Tibial nerve (tissue), 4 donors: ENCODE results near the gene NCBP2L.

Source experiments
- EP300 ChIP-seq, 2 donors: sonication (generic); formaldehyde crosslinking; IDR thresholded peaks; one replicate each; pipeline ENCODE4 v1.6.1; 2017; ENCODE audit warnings: antibody characterized with exemption in 2 of 2, mild to moderate bottlenecking in 1 of 2
- POLR2A ChIP-seq, 2 donors: fragments of 450-650 bp; IDR thresholded peaks; one replicate each; pipeline ENCODE4 v1.6.1; 2017; ENCODE audit warnings: antibody characterized with exemption in 2 of 2, mild to moderate bottlenecking in 2 of 2, moderate library complexity in 2 of 2
- TF ChIP-seq, protein P1 (sequence below), 5 experiments: fragments of 200-600 bp in 3 of 5; fragments of 450-650 bp in 2 of 5; sonication (generic) in 3 of 5; IDR thresholded peaks; one replicate each; pipeline ENCODE4 v1.5.1; 2016 to 2019; ENCODE audit warnings: antibody characterized with exemption in 5 of 5, mild to moderate bottlenecking in 3 of 5, moderate library complexity in 2 of 5

DNA sequence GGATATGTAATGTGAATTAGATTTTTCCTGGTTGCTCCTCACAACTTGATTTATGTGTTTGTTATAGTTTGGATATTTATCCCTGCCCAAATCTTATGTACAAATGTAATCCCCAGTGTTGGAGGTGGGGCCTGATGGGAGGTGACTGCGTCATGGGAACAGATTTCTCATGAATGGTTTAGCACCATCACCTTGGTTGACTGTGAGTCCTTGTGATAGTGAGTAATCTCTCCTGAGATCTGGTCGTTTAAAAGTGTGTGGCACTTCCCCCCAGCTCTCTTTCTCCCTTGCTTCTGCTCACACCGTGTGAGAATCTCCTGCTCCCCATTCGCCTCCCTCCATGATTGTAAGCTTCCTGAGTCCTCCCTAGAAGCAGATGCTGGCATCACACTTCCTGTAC, 50.3 kb downstream of the NCBP2L start:
- TF ChIP-seq, protein P1, sequence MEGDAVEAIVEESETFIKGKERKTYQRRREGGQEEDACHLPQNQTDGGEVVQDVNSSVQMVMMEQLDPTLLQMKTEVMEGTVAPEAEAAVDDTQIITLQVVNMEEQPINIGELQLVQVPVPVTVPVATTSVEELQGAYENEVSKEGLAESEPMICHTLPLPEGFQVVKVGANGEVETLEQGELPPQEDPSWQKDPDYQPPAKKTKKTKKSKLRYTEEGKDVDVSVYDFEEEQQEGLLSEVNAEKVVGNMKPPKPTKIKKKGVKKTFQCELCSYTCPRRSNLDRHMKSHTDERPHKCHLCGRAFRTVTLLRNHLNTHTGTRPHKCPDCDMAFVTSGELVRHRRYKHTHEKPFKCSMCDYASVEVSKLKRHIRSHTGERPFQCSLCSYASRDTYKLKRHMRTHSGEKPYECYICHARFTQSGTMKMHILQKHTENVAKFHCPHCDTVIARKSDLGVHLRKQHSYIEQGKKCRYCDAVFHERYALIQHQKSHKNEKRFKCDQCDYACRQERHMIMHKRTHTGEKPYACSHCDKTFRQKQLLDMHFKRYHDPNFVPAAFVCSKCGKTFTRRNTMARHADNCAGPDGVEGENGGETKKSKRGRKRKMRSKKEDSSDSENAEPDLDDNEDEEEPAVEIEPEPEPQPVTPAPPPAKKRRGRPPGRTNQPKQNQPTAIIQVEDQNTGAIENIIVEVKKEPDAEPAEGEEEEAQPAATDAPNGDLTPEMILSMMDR (IDR thresholded peaks at IDR 0.05), result no peak
- no peak for TF ChIP-seq POLR2A (IDR thresholded peaks at IDR 0.05)
- no peak for TF ChIP-seq EP300 (IDR thresholded peaks at IDR 0.05)
